GM19328 (cell line): Measurements from ENCODE around the gene RHBDD2.
A peak's percentile ranks its signal among the peaks of the same experiment; 100 is the strongest.
"Not testable (repeated sequence)": the region's sequence is repeated elsewhere in the genome, so short reads cannot be mapped to it uniquely, and the experiment has no call there.

Experiments
- ATAC-seq: cut with Tn5 transposase; IDR thresholded peaks from one replicate; pipeline ENCODE4 v1.9.1; 2021; ENCODE audit warnings: mild to moderate bottlenecking, moderate library complexity; ENCODE audit not compliant: unreplicated experiment

The RHBDD2 gene

DNA sequence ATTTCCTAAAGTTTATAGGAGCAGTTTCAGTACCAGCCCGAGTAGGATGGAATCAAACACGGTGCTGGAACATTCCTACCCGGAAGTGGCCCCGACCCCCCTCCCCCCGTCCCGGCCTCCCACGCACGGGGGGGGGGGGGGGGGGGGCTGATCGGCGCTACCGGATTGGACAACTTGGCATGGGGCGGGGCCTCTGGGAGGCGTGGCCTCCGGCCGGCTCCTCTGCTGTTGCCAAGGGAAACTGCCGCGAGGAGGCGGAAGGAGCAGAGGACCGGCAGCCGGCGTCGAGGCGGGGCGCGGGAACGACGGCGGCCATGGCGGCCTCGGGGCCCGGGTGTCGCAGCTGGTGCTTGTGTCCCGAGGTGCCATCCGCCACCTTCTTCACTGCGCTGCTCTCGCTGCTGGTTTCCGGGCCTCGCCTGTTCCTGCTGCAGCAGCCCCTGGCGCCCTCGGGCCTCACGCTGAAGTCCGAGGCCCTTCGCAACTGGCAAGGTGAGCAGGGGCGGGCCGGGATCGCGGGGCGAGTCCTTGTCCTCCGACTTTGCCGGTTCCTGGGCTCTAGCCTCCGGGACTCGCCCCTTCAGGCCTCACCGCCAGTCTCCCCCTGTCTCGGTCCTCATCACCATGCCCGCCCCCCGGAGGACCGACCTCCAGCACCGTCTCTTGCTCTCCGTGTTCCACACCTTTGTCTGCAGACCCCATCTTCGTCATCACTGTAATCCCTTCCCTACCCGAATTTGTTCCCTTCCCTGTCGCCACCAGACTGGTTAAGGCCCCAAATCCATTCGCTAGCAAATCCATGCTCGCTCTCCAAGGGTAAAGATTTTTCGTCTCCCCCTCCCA, at the start of gene RHBDD2:
Gene RHBDD2, plus strand, starts transcription at position 266 of the 843 bp plus-strand sequence. Its CDS starts 49 bp downstream, at position 315.
- ATAC-seq, result peak; percentile 92

DNA sequence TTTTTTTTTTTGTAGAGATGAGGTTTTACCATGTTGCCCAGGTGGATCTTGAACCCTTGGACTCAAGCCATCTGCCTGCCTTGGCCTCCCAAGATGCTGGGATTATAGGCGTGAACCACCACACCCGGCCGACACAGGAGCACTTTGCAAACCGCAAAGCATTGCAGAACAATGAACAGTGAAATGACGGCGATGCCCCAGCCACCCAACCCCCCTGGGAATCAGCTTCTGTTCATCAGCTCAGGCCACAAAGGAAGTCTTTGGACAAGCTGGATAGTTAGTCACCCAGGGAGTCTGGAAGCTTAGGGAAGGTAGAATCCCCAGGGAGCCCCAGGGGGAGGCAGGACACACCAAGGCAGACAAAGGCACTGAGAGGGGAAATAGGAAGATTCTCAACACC, 49.2 kb upstream of the RHBDD2 start:
- not testable (repeated sequence) for ATAC-seq

DNA sequence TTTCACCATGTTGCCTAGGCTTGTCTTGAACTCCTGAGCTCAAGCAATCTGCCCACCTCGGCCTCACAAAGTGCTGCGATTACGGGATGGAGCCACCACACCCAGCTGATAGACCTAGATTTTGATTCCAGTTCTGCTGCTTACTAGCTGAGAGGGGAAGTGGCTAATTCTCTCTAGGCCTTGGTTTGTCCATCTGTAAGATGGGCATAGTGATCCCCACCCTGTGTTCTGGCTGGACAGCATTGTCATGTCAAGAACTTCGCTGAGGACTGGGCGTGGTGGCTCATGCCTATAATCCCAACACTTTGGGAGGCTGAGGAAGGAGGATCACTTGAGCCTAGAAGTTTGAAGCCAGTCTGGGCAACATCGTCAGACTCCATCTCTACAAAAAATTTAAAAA, 47.9 kb upstream of the RHBDD2 start:
- no peak for ATAC-seq

DNA sequence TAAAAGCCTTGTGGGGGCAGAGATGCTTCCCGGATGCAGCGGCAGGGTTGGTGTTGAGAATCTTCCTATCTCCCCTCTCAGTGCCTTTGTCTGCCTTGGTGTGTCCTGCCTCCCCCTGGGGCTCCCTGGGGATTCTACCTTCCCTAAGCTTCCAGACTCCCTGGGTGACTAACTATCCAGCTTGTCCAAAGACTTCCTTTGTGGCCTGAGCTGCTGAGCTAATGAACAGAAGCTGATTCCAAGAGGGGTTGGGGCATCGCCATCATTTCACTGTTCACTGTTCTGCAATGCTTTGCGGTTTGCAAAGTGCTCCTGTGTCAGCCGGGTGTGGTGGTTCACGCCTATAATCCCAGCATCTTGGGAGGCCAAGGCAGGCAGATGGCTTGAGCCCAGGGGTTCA, 45.2 kb upstream of the RHBDD2 start:
- ATAC-seq, result not testable (repeated sequence)

GRCh38 chr7:75835688-75836285, 43.0 kb upstream of the RHBDD2 start:
- ATAC-seq, result no peak

GRCh38 chr7:75836798-75837197, 42.0 kb upstream of the RHBDD2 start:
- no peak for ATAC-seq

DNA sequence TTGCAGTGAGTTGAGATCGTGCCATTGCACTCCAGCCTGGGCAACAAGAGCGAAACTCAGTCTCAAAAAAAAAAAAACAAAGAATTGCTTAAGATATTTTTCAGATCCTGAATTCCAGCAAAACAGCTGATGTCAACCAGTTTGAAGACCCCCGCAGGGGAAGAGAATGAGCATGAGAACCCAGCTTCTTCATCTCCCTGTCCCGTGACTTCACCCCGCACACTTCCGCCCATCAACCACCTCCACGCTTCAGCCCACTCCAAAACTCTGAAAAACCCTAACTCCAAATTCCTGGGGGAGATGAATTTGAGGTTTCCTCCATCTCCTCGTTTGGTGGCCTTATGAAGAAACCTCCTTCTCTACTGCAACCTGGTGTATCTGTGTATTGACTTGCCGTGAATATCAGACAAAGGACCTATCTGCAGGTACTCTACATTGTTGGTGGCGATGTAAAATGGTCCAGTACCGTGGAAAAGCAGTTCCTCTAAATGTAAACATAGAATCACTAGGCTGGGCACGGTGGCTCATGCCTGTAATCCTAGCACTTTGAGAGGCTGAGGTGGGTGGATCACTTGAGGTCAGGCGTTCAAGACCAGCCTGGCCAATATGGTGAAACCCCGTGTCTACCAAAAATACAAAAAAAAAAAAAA, 40.4 kb upstream of the RHBDD2 start:
- ATAC-seq, result not testable (repeated sequence)

GRCh38 chr7:75840029-75840428, 38.8 kb upstream of the RHBDD2 start:
- ATAC-seq, result no peak

DNA sequence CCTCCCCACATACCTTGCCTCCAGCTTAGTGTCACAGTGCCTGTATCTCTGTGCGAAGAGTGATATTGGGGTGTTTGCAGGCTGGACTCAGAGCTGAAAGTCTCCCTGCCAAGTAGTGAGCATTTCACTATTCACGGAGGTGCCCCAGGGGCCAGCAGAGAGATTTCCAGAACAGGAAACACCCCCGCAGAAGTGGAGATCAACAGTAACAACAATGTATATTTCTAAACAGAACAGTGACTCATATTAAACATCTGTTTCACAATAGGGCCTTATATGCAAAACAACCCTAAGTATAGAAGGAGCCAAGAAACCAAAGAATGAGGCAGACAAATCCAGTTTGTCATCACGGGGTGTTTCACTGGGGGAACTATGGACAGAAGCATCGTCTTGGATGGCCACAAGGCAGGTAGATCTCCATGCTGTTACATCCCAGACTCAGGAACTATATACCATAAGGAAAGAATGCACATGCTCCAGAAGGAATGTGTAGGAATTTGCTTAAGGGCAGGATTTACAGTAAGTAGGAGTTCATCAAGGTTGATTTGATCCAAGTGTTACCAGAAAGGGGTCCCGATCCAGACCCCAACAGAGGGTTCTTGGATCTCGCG, 35.9 kb upstream of the RHBDD2 start:
- peak; percentile 68 for ATAC-seq

- ATAC-seq, result no peak
These were observed 35.2 kb upstream of the RHBDD2 start for GRCh38 chr7:75843613-75844116.

GRCh38 chr7:75844158-75844557, 34.7 kb upstream of the RHBDD2 start:
- ATAC-seq, result no peak

- not testable (repeated sequence) for ATAC-seq
These were observed 33.7 kb upstream of the RHBDD2 start for GRCh38 chr7:75845132-75845531.

GRCh38 chr7:75847707-75848106, 31.1 kb upstream of the RHBDD2 start:
- ATAC-seq, result no peak

GRCh38 chr7:75849573-75849972, 29.3 kb upstream of the RHBDD2 start:
- ATAC-seq, result no peak

DNA sequence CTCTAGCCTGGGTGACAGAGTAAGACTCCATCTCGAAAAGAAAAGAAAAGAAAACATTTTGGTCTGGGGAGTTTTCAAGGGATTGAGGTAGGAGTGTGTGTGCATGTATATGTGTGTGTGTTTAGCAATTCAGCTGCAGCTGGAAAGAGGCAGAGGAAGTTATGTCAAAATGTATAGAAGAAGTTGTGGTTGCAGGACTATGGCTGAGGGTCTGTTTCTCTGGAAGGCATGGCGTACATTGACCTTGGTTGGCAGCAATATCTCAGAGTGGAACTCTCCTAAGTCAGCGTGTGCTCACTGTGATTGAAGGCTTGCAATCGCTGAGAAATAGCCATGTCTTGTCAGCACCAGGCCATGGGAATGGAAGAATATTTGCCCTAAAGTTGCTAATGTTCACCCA, 28.6 kb upstream of the RHBDD2 start:
- ATAC-seq, result no peak

DNA sequence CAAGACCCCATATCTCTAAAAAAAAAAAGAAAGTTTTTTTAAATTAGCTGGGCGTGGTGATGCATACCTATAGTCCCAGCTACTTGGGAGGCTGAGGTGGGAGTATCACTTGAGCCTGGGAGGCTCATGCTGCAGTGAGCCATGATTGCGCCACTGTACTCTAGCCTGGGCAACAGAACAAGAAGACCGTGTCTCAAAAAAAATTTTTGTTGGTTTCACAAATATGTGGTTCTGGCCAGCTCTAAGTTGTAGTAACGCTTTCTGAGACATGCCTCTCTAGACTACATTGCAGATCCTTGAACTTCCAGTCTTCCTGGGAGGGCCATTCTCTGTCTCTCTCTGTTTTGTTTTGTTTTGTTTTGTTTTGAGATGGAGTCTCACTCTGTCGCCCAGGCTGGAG, 24.6 kb upstream of the RHBDD2 start:
- no peak for ATAC-seq

GRCh38 chr7:75854813-75855345, 24.0 kb upstream of the RHBDD2 start:
- not testable (repeated sequence) for ATAC-seq

- ATAC-seq, result no peak
These were observed 22.3 kb upstream of the RHBDD2 start for GRCh38 chr7:75856536-75856935.

- no peak for ATAC-seq
These were observed 20.4 kb upstream of the RHBDD2 start for GRCh38 chr7:75858410-75858809.

- ATAC-seq, result no peak
These were observed 17.2 kb upstream of the RHBDD2 start for GRCh38 chr7:75861636-75862035.

- not testable (repeated sequence) for ATAC-seq
These were observed 14.6 kb upstream of the RHBDD2 start for GRCh38 chr7:75864251-75864650.
